Loucy (cell line): ENCODE measurements around the gene SLAIN2.

Experiments used
- H2AFZ ChIP-seq: fragments of 200-600 bp; sonication (generic); 2 replicates; pipeline ENCODE4 v1.6.0; 2016; ENCODE audit warnings: antibody characterized with exemption, mild to moderate bottlenecking, low read length, moderate library complexity
- H3F3A ChIP-seq: fragments of 200-600 bp; 2 replicates; pipeline ENCODE4 v1.6.0; 2016; ENCODE audit warnings: antibody characterized with exemption, low read depth, mild to moderate bottlenecking
- H3K27me3 ChIP-seq: fragments of 200-600 bp; sonication (generic); 2 replicates; pipeline ENCODE4 v1.6.1; 2014; ENCODE audit warnings: low read length, mild to moderate bottlenecking; ENCODE audit not compliant: insufficient read depth, poor library complexity, severe bottlenecking
- H3K36me3 ChIP-seq: fragments of 200-600 bp; sonication (generic); 2 replicates; pipeline ENCODE4 v1.6.1; 2016; ENCODE audit warnings: low read length; ENCODE audit not compliant: insufficient read depth
- H3K4me1 ChIP-seq: fragments of 200-600 bp; sonication (generic); 2 replicates; pipeline ENCODE4 v1.5.1; 2014; ENCODE audit warnings: low read length, mild to moderate bottlenecking; ENCODE audit not compliant: insufficient read depth, poor library complexity, severe bottlenecking
- H3K4me2 ChIP-seq: fragments of 200-600 bp; sonication (generic); 2 replicates; pipeline ENCODE4 v1.6.0; 2014; ENCODE audit warnings: antibody characterized with exemption, low read length, low read depth, mild to moderate bottlenecking; ENCODE audit not compliant: poor library complexity, severe bottlenecking
- H3K4me3 ChIP-seq: fragments of 200-600 bp; sonication (generic); 2 replicates; pipeline ENCODE4 v1.5.1; 2014; ENCODE audit warnings: low read length, mild to moderate bottlenecking, mixed read lengths; ENCODE audit not compliant: poor library complexity, severe bottlenecking
- H3K79me2 ChIP-seq: fragments of 200-600 bp; sonication (generic); 2 replicates; pipeline ENCODE4 v1.6.1; 2014; ENCODE audit warnings: low read length; ENCODE audit not compliant: insufficient read depth
- H3K9ac ChIP-seq: fragments of 200-600 bp; sonication (generic); 2 replicates; pipeline ENCODE4 v1.6.0; 2014; ENCODE audit warnings: mild to moderate bottlenecking, low read depth, low read length, moderate library complexity; ENCODE audit not compliant: poor library complexity, severe bottlenecking
- H3K9me2 ChIP-seq: fragments of 200-600 bp; sonication (generic); replicated peaks from 2 replicates; pipeline ENCODE4 v1.6.1; 2016; ENCODE audit warnings: low read depth, low read length, mixed read lengths
- H3K9me3 ChIP-seq: fragments of 200-600 bp; sonication (generic); 2 replicates; pipeline ENCODE4 v1.6.1; 2014; ENCODE audit warnings: mild to moderate bottlenecking, antibody characterized with exemption, low read length, low read depth; ENCODE audit not compliant: insufficient read depth
- H4K20me1 ChIP-seq: fragments of 200-600 bp; sonication (generic); 2 replicates; pipeline ENCODE4 v1.6.0; 2014; ENCODE audit warnings: antibody characterized with exemption, low read length, mild to moderate bottlenecking; ENCODE audit not compliant: insufficient read depth, poor library complexity, severe bottlenecking
- CTCF ChIP-seq: fragments of 200-600 bp; sonication (generic); conservative IDR thresholded peaks from 2 replicates; pipeline ENCODE4 v1.5.1; 2014; ENCODE audit warnings: mild to moderate bottlenecking, antibody characterized with exemption, low read length
- EZH2phosphoT487 ChIP-seq: fragments of 200-600 bp; IDR thresholded peaks from 2 replicates; pipeline ENCODE4 v1.6.1; 2018; ENCODE audit warnings: antibody characterized with exemption, mild to moderate bottlenecking, moderate library complexity, borderline replicate concordance

Gene SLAIN2

DNA sequence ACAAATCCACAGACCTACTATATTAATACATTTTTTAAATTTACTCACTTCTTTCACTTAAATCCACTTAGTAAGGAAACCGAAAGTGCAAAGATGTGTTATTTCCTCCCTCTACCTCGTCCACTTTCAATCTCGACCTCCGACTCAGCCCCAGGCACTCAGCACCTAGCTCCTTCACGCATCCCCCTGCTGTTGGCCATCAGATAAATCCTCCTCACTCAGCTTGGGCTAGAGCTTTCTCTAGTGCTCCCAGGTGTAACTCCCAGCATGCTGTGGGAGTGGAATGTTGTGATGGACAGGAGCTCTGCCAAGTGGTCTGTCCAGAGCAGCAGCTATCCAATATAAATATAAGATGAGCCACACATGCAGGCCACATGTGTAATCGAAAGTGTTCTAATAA, 45.0 kb upstream of the SLAIN2 start:
- Histone ChIP-seq H3K27me3 (no peaks in the 10 kb centered on the region), H2AFZ (no peak overlapping the region), H3K36me3 (no peaks in the 10 kb centered on the region), H3F3A (no peaks in the 10 kb centered on the region), H3K4me2 (no peak overlapping the region), H3K9me3 (no peaks in the 10 kb centered on the region), H3K4me1 (no peaks in the 10 kb centered on the region), H3K79me2 (no peaks in the 10 kb centered on the region), H4K20me1 (no peaks in the 10 kb centered on the region), H3K4me3 (no peak overlapping the region), H3K9ac (no peak overlapping the region), H3K9me2 (no peaks in the 10 kb centered on the region)
- TF ChIP-seq CTCF (no peak), EZH2phosphoT487 (no peak)

DNA sequence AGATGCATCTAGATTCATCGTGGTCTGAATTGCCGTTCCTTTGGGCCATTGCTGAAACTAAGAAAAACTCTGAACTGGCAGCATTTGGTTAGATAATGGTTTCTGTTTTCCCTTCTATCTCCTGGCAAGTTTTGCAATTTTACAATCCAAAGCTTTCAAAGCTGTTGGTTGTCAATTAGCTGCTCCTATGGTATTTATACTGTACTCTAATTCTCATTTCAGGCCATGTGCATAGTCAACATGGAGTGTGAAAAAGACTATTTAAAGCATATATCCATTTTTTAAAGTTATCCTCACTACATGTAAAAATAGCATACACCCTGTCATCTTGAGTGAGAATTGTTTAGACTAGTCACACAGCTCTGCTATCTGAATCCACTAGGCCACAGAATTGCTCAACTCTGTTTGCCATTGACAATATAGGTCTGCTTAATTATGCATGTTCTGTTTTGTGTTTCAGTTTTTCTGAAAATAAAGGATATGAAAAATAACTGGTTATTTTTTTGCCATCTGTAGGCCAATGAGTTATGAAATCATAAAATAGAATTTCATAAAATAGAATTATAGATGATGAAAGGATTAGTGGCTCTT, 44.0 kb upstream of the SLAIN2 start:
- H2AFZ ChIP-seq, result no peak overlapping the region
- no peak overlapping the region for H3K4me2 ChIP-seq
- no peaks in the 10 kb centered on the region for H3F3A ChIP-seq
- no peaks in the 10 kb centered on the region for H4K20me1 ChIP-seq
- H3K4me3 ChIP-seq, result no peak overlapping the region
- TF ChIP-seq CTCF (no peak), EZH2phosphoT487 (no peak)
- H3K9me3 ChIP-seq, result no peaks in the 10 kb centered on the region
- H3K9me2 ChIP-seq, result no peaks in the 10 kb centered on the region
- no peaks in the 10 kb centered on the region for H3K36me3 ChIP-seq
- no peaks in the 10 kb centered on the region for H3K79me2 ChIP-seq
- no peaks in the 10 kb centered on the region for H3K27me3 ChIP-seq
- no peak overlapping the region for H3K9ac ChIP-seq
- no peaks in the 10 kb centered on the region for H3K4me1 ChIP-seq

GRCh38 chr4:48299560-48299959, 41.8 kb upstream of the SLAIN2 start:
- H3K79me2 ChIP-seq, result no peaks in the 10 kb centered on the region
- H3K9ac ChIP-seq, result no peak overlapping the region
- no peaks in the 10 kb centered on the region for H4K20me1 ChIP-seq
- no peak overlapping the region for H2AFZ ChIP-seq
- TF ChIP-seq EZH2phosphoT487, result no peak
- no peak for TF ChIP-seq CTCF
- H3K4me2 ChIP-seq, result no peak overlapping the region
- H3F3A ChIP-seq, result no peaks in the 10 kb centered on the region
- H3K9me2 ChIP-seq, result no peaks in the 10 kb centered on the region
- no peaks in the 10 kb centered on the region for H3K27me3 ChIP-seq
- H3K4me3 ChIP-seq, result no peak overlapping the region
- no peaks in the 10 kb centered on the region for H3K9me3 ChIP-seq
- no peaks in the 10 kb centered on the region for H3K4me1 ChIP-seq
- H3K36me3 ChIP-seq, result no peaks in the 10 kb centered on the region
